ENCODE measurements around the gene PWWP2A. TPM values are rescaled to one million over a fixed set of nuclear protein-coding genes. Genes with fewer than 3 reads are reported as not detected.

PWWP2A gene
- total and polyA plus RNA-seq, 2 donors (not counting 1 experiment from before 2014, with no cell fraction given), result 19.6 to 48.8 TPM

- Histone ChIP-seq H3K9me3 (ENCODE audit: control extremely low read depth in 1 of 3, control insufficient read depth in 2 of 3, insufficient read depth in 1 of 3, low read length in 2 of 3) (no peaks in the 10 kb centered on the region), H3K4me2 (replicated peaks; ENCODE audit: low read depth, low read length, poor library complexity, severe bottlenecking) (no peak overlapping the region), H4K20me1 (ENCODE audit: control insufficient read depth, insufficient read depth, low read length, poor library complexity, severe bottlenecking) (no peaks in the 10 kb centered on the region), H3K9ac (ENCODE audit: low read length) (no peak overlapping the region), H3K79me2 (ENCODE audit: control insufficient read depth, insufficient read depth, low read length) (no peaks in the 10 kb centered on the region), H3K27ac (ENCODE audit: low read length in 2 of 2) (no peak overlapping the region), H3K4me3 (ENCODE audit: control extremely low read depth in 1 of 5, extremely low read depth in 1 of 5, insufficient read depth in 1 of 5, low read depth in 2 of 5, low read length in 4 of 5) (no peak overlapping the region), H3K4me1 (ENCODE audit: control insufficient read depth in 2 of 2, insufficient read depth in 2 of 2, low read length in 2 of 2) (no peaks in the 10 kb centered on the region), H3K36me3 (replicated peaks in 1 of 2; ENCODE audit: control extremely low read depth in 1 of 2, control insufficient read depth in 1 of 2, extremely low read depth in 1 of 2, insufficient read depth in 2 of 2, low read length in 1 of 2) (peaks cover 4 to 62% of the 10 kb centered on the region in 2 experiments), H3K27me3 (replicated peaks in 1 of 4; ENCODE audit: control extremely low read depth in 1 of 4, control insufficient read depth in 3 of 4, insufficient read depth in 4 of 4, low read length in 3 of 4) (no peaks in the 10 kb centered on the region), H2AFZ (ENCODE audit: insufficient read depth, low read depth, low read length, poor library complexity, severe bottlenecking) (no peak overlapping the region)
- intact Hi-C loops (cut with micrococcal nuclease), result no loop called here
- 100% methylated on average over 3 of the region's 3 CpGs for WGBS (ENCODE audit: insufficient coverage)
- no peak for DNase-seq
- ChIA-PET CTCF (no interaction called here), POLR2A (no interaction called here)
- TF ChIP-seq CTCF (IDR thresholded peaks at IDR 0.05) (no peak), EZH2 (IDR thresholded peaks at IDR 0.05; ENCODE audit: borderline replicate concordance, insufficient read depth, low read depth, low read length, poor library complexity, severe bottlenecking) (no peak)
- no peaks in the 10 kb centered on the region for H3K9me3 Mint-ChIP-seq (ENCODE audit: insufficient read depth)
- H3K27me3 Mint-ChIP-seq, result no peaks in the 10 kb centered on the region
- H3K27ac Mint-ChIP-seq, result no peak overlapping the region
- no peak overlapping the region for H3K4me3 Mint-ChIP-seq
- H3K4me1 Mint-ChIP-seq, result no peaks in the 10 kb centered on the region
- no peak for ATAC-seq (ENCODE audit: low read depth)
Measured at GRCh38 chr5:160061770-160062169, 57.5 kb downstream of the PWWP2A start.

GRCh38 chr5:160060001-160060400, 59.2 kb downstream of the PWWP2A start:
- peaks cover 1 to 65% of the 10 kb centered on the region in 2 experiments for H3K36me3 ChIP-seq (replicated peaks in 1 of 2; ENCODE audit: control extremely low read depth in 1 of 2, control insufficient read depth in 1 of 2, extremely low read depth in 1 of 2, insufficient read depth in 2 of 2, low read length in 1 of 2)
- no peak overlapping the region for H3K27ac Mint-ChIP-seq
- no peaks in the 10 kb centered on the region for H3K27me3 Mint-ChIP-seq
- H3K4me3 Mint-ChIP-seq, result no peak overlapping the region
- TF ChIP-seq EZH2 (IDR thresholded peaks at IDR 0.05; ENCODE audit: borderline replicate concordance, insufficient read depth, low read depth, low read length, poor library complexity, severe bottlenecking) (no peak), CTCF (IDR thresholded peaks at IDR 0.05) (no peak)
- no peak overlapping the region for H3K4me2 ChIP-seq (replicated peaks; ENCODE audit: low read depth, low read length, poor library complexity, severe bottlenecking)
- H3K4me1 Mint-ChIP-seq, result no peaks in the 10 kb centered on the region
- no peak overlapping the region for H3K4me3 ChIP-seq (ENCODE audit: control extremely low read depth in 1 of 5, extremely low read depth in 1 of 5, insufficient read depth in 1 of 5, low read depth in 2 of 5, low read length in 4 of 5)
- 98% methylated on average over 4 of the region's 4 CpGs for WGBS (ENCODE audit: insufficient coverage)
- intact Hi-C loops (cut with micrococcal nuclease), result no loop called here
- no peak for DNase-seq
- ATAC-seq (ENCODE audit: low read depth), result no peak
- H3K9me3 Mint-ChIP-seq (ENCODE audit: insufficient read depth), result no peaks in the 10 kb centered on the region
- H3K79me2 ChIP-seq (ENCODE audit: control insufficient read depth, insufficient read depth, low read length), result no peaks in the 10 kb centered on the region
- no peak overlapping the region for H2AFZ ChIP-seq (ENCODE audit: insufficient read depth, low read depth, low read length, poor library complexity, severe bottlenecking)
- no peak overlapping the region for H3K27ac ChIP-seq (ENCODE audit: low read length in 2 of 2)
- no peaks in the 10 kb centered on the region for H4K20me1 ChIP-seq (ENCODE audit: control insufficient read depth, insufficient read depth, low read length, poor library complexity, severe bottlenecking)
- no peaks in the 10 kb centered on the region for H3K4me1 ChIP-seq (ENCODE audit: control insufficient read depth in 2 of 2, insufficient read depth in 2 of 2, low read length in 2 of 2)
- no peaks in the 10 kb centered on the region for H3K9me3 ChIP-seq (ENCODE audit: control extremely low read depth in 1 of 3, control insufficient read depth in 2 of 3, insufficient read depth in 1 of 3, low read length in 2 of 3)
- ChIA-PET CTCF (no interaction called here), POLR2A (no interaction called here)
- no peak overlapping the region for H3K9ac ChIP-seq (ENCODE audit: low read length)
- H3K27me3 ChIP-seq (replicated peaks in 1 of 4; ENCODE audit: control extremely low read depth in 1 of 4, control insufficient read depth in 3 of 4, insufficient read depth in 4 of 4, low read length in 3 of 4), result no peaks in the 10 kb centered on the region

Measured in B cell (primary cell).